Measurements from ENCODE around the gene HPN.
"Not testable (repeated sequence)": the region's sequence is repeated elsewhere in the genome, so short reads cannot be mapped to it uniquely, and the experiment has no call there.

Gene HPN

GRCh38 chr19:35044317-35045117, 3.0 kb downstream of the HPN start:
- DNase-seq: peak in 3 of 4 experiments; percentile 34 to 51 (median 48)

- DNase-seq: peak in 1 of 4 experiments; percentile 14
Measured at GRCh38 chr19:35045667-35046300, 4.3 kb downstream of the HPN start.

GRCh38 chr19:35046461-35046860, 4.9 kb downstream of the HPN start:
- no peak for DNase-seq

- DNase-seq: no peak
Measured at GRCh38 chr19:35048911-35049411, 7.4 kb downstream of the HPN start.

GRCh38 chr19:35049456-35049855, 7.9 kb downstream of the HPN start:
- no peak for DNase-seq

- DNase-seq: not testable (repeated sequence)
Measured at GRCh38 chr19:35050662-35051061, 9.1 kb downstream of the HPN start.

GRCh38 chr19:35051268-35051667, 9.7 kb downstream of the HPN start:
- DNase-seq: not testable (repeated sequence)

- no peak for DNase-seq
Measured at GRCh38 chr19:35051796-35052195, 10.3 kb downstream of the HPN start.

- DNase-seq: no peak
Measured at GRCh38 chr19:35052599-35053190, 11.2 kb downstream of the HPN start.

- no peak for DNase-seq
Measured at GRCh38 chr19:35053667-35054293, 12.3 kb downstream of the HPN start.

- no peak for DNase-seq
Measured at GRCh38 chr19:35054626-35055025, 13.1 kb downstream of the HPN start.

GRCh38 chr19:35055715-35056179, 14.2 kb downstream of the HPN start:
- DNase-seq: no peak

- DNase-seq: no peak
Measured at GRCh38 chr19:35056513-35057063, 15.1 kb downstream of the HPN start.

GRCh38 chr19:35058370-35058769, 16.8 kb downstream of the HPN start:
- no peak for DNase-seq

GRCh38 chr19:35059006-35059798, 17.7 kb downstream of the HPN start:
- no peak for DNase-seq

GRCh38 chr19:35059799-35060091, 18.2 kb downstream of the HPN start:
- DNase-seq: no peak

- no peak for DNase-seq
Measured at GRCh38 chr19:35060160-35060855, 18.8 kb downstream of the HPN start.

- no peak for DNase-seq
Measured at GRCh38 chr19:35061583-35062373, 20.3 kb downstream of the HPN start.

- DNase-seq: no peak
Measured at GRCh38 chr19:35062942-35063341, 21.4 kb downstream of the HPN start.

- no peak for DNase-seq
Measured at GRCh38 chr19:35063940-35064818, 22.7 kb downstream of the HPN start.

Data from activated naive CD4-positive, alpha-beta T cell (primary cell).